ENCODE measurements around the gene LANCL3. TPM values are rescaled to one million over a fixed set of nuclear protein-coding genes. Genes with fewer than 3 reads are reported as not detected.
"Not testable (repeated sequence)": the region's sequence is repeated elsewhere in the genome, so short reads cannot be mapped to it uniquely, and the experiment has no call there.

LANCL3 gene
- 1 to 10 TPM; 2.6 to 4.3 (median 4.0) TPM for polyA plus RNA-seq (ENCODE audit: insufficient read depth in 1 of 5, insufficient read length in 5 of 5, low replicate concordance in 1 of 5)
- long read RNA-seq, donor 1 = 0 reads
- long read RNA-seq, donor 2 = 0 reads
- long read RNA-seq, donor 3, partial matches to known transcripts = 0 of 1 reads
- long read RNA-seq, donor 3, other reads (novel, unspliced or antisense) = 0 of 1 reads
- long read RNA-seq, donor 4, partial matches to known transcripts = 0 of 3 reads
- long read RNA-seq, donor 4, other reads (novel, unspliced or antisense) = 0 of 3 reads
- long read RNA-seq, donor 5, partial matches to known transcripts = 0 of 1 reads
- long read RNA-seq, donor 5, other reads (novel, unspliced or antisense) = 0 of 1 reads
- long read RNA-seq, donor 6, partial matches to known transcripts = 0 of 2 reads
- long read RNA-seq, donor 6, other reads (novel, unspliced or antisense) = 0 of 2 reads
- long read RNA-seq, donor 7, partial matches to known transcripts = 0 of 1 reads
- long read RNA-seq, donor 7, other reads (novel, unspliced or antisense) = 0 of 1 reads
- long read RNA-seq, donor 8 = 0 reads

- peak; percentile 3 to 19 for DNase-seq
Measured at GRCh38 chrX:37571426-37572107, at the start of gene LANCL3. Gene LANCL3 (plus strand): TSS chrX:37571661. CDS start chrX:37571871, 210 bp downstream.

- not testable (repeated sequence) for DNase-seq
Measured at GRCh38 chrX:37523673-37524072, 47.8 kb upstream of the LANCL3 start.

- no peak for DNase-seq
Measured at GRCh38 chrX:37541991-37542390, 29.5 kb upstream of the LANCL3 start.

- no peak for DNase-seq
Measured at GRCh38 chrX:37542791-37543190, 28.7 kb upstream of the LANCL3 start.

GRCh38 chrX:37543324-37543723 lies 28.1 kb upstream of the LANCL3 start:
- DNase-seq = no peak

- not testable (repeated sequence) for DNase-seq
Measured at GRCh38 chrX:37544531-37544930, 26.9 kb upstream of the LANCL3 start.

- no peak for DNase-seq
Measured at GRCh38 chrX:37545066-37545465, 26.4 kb upstream of the LANCL3 start.

GRCh38 chrX:37549619-37550018 lies 21.8 kb upstream of the LANCL3 start:
- DNase-seq = not testable (repeated sequence)

- DNase-seq = no peak
Measured at GRCh38 chrX:37553476-37553875, 18.0 kb upstream of the LANCL3 start.

- DNase-seq = not testable (repeated sequence)
Measured at GRCh38 chrX:37565254-37565653, 6.2 kb upstream of the LANCL3 start.

GRCh38 chrX:37570349-37570748 lies 1.1 kb upstream of the LANCL3 start:
- DNase-seq = not testable (repeated sequence)

GRCh38 chrX:37572108-37572587 lies 687 bp downstream of the LANCL3 start:
- DNase-seq = peak; percentile 16

GRCh38 chrX:37573121-37573520 lies 1.7 kb downstream of the LANCL3 start:
- not testable (repeated sequence) for DNase-seq

- DNase-seq = no peak
Measured at GRCh38 chrX:37578045-37578444, 6.6 kb downstream of the LANCL3 start.

- no peak for DNase-seq
Measured at GRCh38 chrX:37580080-37580479, 8.6 kb downstream of the LANCL3 start.

- not testable (repeated sequence) for DNase-seq
Measured at GRCh38 chrX:37587337-37587736, 15.9 kb downstream of the LANCL3 start.

GRCh38 chrX:37590047-37590446 lies 18.6 kb downstream of the LANCL3 start:
- no peak for DNase-seq

- DNase-seq = no peak
Measured at GRCh38 chrX:37594755-37595382, 23.4 kb downstream of the LANCL3 start.

- peak in 1 of 2 donors; percentile 2 for DNase-seq
Measured at GRCh38 chrX:37599729-37600128, 28.3 kb downstream of the LANCL3 start.

- DNase-seq = no peak
Measured at GRCh38 chrX:37603938-37604409, 32.5 kb downstream of the LANCL3 start.

- DNase-seq = no peak
Measured at GRCh38 chrX:37607243-37607642, 35.8 kb downstream of the LANCL3 start.

GRCh38 chrX:37608156-37608555 lies 36.7 kb downstream of the LANCL3 start:
- DNase-seq = no peak
